HepG2 (cell line): ENCODE measurements around the gene ZCCHC3. TPM values are rescaled to one million over a fixed set of nuclear protein-coding genes. Genes with fewer than 3 reads are reported as not detected.

Experiments
- CENPBD1 ChIP-seq: sonication (generic); formaldehyde crosslinking; IDR thresholded peaks from 2 replicates; pipeline ENCODE4 v1.8.0; 2022; ENCODE audit warnings: missing genetic modification reagents, low read depth, mild to moderate bottlenecking, borderline replicate concordance
- GABPA ChIP-seq, 2 experiments: IDR thresholded peaks; 2 replicates each; pipeline ENCODE4 v1.6.1; 2011 to 2016; ENCODE audit warnings: low read depth in 2 of 2, low read length in 1 of 2, missing biosample characterization in 1 of 2, missing genetic modification characterization in 1 of 2
- ISL2 ChIP-seq: sonication (generic); formaldehyde crosslinking; IDR thresholded peaks from 2 replicates; pipeline ENCODE4 v1.5.0; 2020; ENCODE audit warnings: missing genetic modification reagents
- JARID2 ChIP-seq: sonication (generic); formaldehyde crosslinking; IDR thresholded peaks from 2 replicates; pipeline ENCODE4 v1.8.1; 2023; ENCODE audit warnings: missing genetic modification reagents, inconsistent platforms; ENCODE audit not compliant: insufficient replicate concordance
- KDM5B ChIP-seq: sonication (generic); formaldehyde crosslinking; IDR thresholded peaks from 2 replicates; pipeline ENCODE4 v1.4.0; 2020; ENCODE audit warnings: missing genetic modification reagents, mild to moderate bottlenecking, borderline replicate concordance
- MYPOP ChIP-seq: sonication (generic); formaldehyde crosslinking; IDR thresholded peaks from 2 replicates; pipeline ENCODE4 v1.8.1; 2023; ENCODE audit warnings: mild to moderate bottlenecking, moderate library complexity, missing genetic modification reagents
- NCOA1 ChIP-seq: sonication (generic); formaldehyde crosslinking; IDR thresholded peaks from 2 replicates; pipeline ENCODE4 v1.9.0; 2021; ENCODE audit warnings: missing genetic modification reagents
- NFRKB ChIP-seq: fragments of 450-650 bp; IDR thresholded peaks from 2 replicates; pipeline ENCODE4 v1.6.1; 2017
- NR0B2 ChIP-seq: sonication (generic); formaldehyde crosslinking; IDR thresholded peaks from 2 replicates; pipeline ENCODE4 v1.4.0; 2020; ENCODE audit warnings: mild to moderate bottlenecking, missing genetic modification reagents
- NR2C2 ChIP-seq: sonication (generic); formaldehyde crosslinking; IDR thresholded peaks from 2 replicates; pipeline ENCODE4 v1.4.0; 2020; ENCODE audit warnings: missing genetic modification reagents, mild to moderate bottlenecking, moderate library complexity, borderline replicate concordance
- POGZ ChIP-seq: sonication (generic); formaldehyde crosslinking; IDR thresholded peaks from 2 replicates; pipeline ENCODE4 v1.4.0; 2020; ENCODE audit warnings: mild to moderate bottlenecking, missing genetic modification reagents
- ZBTB10 ChIP-seq: sonication (generic); formaldehyde crosslinking; IDR thresholded peaks from 2 replicates; pipeline ENCODE4 v1.4.0; 2020; ENCODE audit warnings: missing genetic modification reagents, borderline replicate concordance
- ZNF234 ChIP-seq: sonication (generic); formaldehyde crosslinking; conservative IDR thresholded peaks from 2 replicates; pipeline ENCODE4 v1.5.1; 2020; ENCODE audit warnings: mild to moderate bottlenecking, missing genetic modification reagents
- ZNF256 ChIP-seq: sonication (generic); formaldehyde crosslinking; conservative IDR thresholded peaks from 2 replicates; pipeline ENCODE4 v1.4.0; 2020; ENCODE audit warnings: missing genetic modification reagents
- ZNF441 ChIP-seq: sonication (generic); formaldehyde crosslinking; IDR thresholded peaks from 2 replicates; pipeline ENCODE4 v1.7.0; 2021; ENCODE audit warnings: missing genetic modification reagents, borderline replicate concordance
- ZNF512B ChIP-seq: sonication (generic); formaldehyde crosslinking; IDR thresholded peaks from 2 replicates; pipeline ENCODE4 v1.5.1; 2020; ENCODE audit warnings: missing genetic modification reagents, mild to moderate bottlenecking, borderline replicate concordance
- ZNF569 ChIP-seq: sonication (generic); formaldehyde crosslinking; IDR thresholded peaks from 2 replicates; pipeline ENCODE4 v1.5.0; 2020; ENCODE audit warnings: mild to moderate bottlenecking, missing genetic modification reagents, moderate library complexity, borderline replicate concordance
- polyA plus RNA-seq, 8 experiments: library from polyadenylated mRNA; depleted of rRNA in 3 of 8; stranded (reverse) in 7 of 8; unstranded in 1 of 8; fragments of >200 nt; fragmentation: Illumina TruSeq in 4 of 8; extraction: Trizol in 4 of 8; gene quantifications; 2 replicates each; pipeline versions ENCODE4 v1.2.1 to v1.2.3, GENCODE V29; 2011 to 2016; ENCODE audit warnings: low read depth in 4 of 8, missing spikeins in 1 of 8, mixed read lengths in 1 of 8; ENCODE audit not compliant: insufficient read depth in 1 of 8
- total RNA-seq, 5 experiments: library from RNA; depleted of rRNA; stranded (reverse); fragments of >200 nt; fragmentation: Illumina TruSeq; extraction: Trizol; gene quantifications; 2 replicates each; pipeline ENCODE4 v1.2.3, GENCODE V29; 2016; ENCODE audit warnings: low read depth in 1 of 5
- TF ChIP-seq, protein P1 (sequence below): sonication (generic); formaldehyde crosslinking; IDR thresholded peaks from 2 replicates; pipeline ENCODE4 v1.8.1; 2023; ENCODE audit warnings: missing genetic modification reagents, inconsistent platforms, borderline replicate concordance
- TF ChIP-seq, protein P2 (sequence below): sonication (generic); formaldehyde crosslinking; IDR thresholded peaks from 2 replicates; pipeline ENCODE4 v1.5.0; 2020; ENCODE audit warnings: missing genetic modification reagents, mild to moderate bottlenecking, borderline replicate concordance

Gene ZCCHC3
- total and polyA plus RNA-seq, 2 of the 13 experiments (the other 11 are each of a cell fraction or from before 2014, with no cell fraction given): 46.6 to 63.0 TPM

DNA sequence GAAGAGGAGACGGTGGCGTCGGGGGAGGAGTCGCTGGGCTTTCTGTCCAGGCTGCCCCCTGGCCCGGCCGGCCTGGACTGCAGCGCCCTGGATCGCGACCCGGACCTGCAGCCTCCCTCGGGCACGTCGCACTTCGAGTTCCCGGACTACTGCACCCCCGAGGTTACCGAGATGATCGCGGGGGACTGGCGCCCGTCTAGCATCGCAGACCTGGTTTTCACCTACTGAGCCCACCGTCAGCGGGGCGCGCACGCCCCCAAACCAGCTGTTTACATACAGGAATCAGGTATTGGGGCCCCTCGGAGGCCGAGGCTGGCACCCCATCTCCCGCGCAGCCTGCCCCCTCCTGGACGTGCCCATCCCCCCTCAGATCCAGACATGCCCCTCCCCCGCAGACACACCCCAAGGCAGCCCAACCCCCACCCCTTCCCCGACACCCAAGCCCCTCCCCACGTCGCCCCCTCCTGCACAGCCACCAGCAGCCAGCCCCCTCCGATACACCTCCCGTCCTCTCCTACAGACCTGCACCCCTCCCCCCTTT lies 29.3 kb downstream of the ZCCHC3 start (continued):
- TF ChIP-seq, protein P1, sequence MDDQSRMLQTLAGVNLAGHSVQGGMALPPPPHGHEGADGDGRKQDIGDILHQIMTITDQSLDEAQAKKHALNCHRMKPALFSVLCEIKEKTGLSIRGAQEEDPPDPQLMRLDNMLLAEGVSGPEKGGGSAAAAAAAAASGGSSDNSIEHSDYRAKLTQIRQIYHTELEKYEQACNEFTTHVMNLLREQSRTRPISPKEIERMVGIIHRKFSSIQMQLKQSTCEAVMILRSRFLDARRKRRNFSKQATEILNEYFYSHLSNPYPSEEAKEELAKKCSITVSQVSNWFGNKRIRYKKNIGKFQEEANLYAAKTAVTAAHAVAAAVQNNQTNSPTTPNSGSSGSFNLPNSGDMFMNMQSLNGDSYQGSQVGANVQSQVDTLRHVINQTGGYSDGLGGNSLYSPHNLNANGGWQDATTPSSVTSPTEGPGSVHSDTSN (CRISPR knock-in tag): no peak
- no peak for TF ChIP-seq GABPA (IDR thresholded peaks at IDR 0.05; ENCODE audit: low read depth, low read length)
- no peak for TF ChIP-seq GABPA (CRISPR knock-in tag; IDR thresholded peaks at IDR 0.05; ENCODE audit: low read depth)
- TF ChIP-seq NFRKB: no peak
- TF ChIP-seq JARID2 (CRISPR knock-in tag): no peak
- no peak for TF ChIP-seq POGZ (CRISPR knock-in tag)
- no peak for TF ChIP-seq ZNF569 (CRISPR knock-in tag)
- peak; percentile 67 for TF ChIP-seq MYPOP (CRISPR knock-in tag)
- no peak for TF ChIP-seq CENPBD1 (CRISPR knock-in tag)
- peak; percentile 27; the same call in 1 of the 2 replicates for TF ChIP-seq ZBTB10 (CRISPR knock-in tag)
- TF ChIP-seq, protein P2, sequence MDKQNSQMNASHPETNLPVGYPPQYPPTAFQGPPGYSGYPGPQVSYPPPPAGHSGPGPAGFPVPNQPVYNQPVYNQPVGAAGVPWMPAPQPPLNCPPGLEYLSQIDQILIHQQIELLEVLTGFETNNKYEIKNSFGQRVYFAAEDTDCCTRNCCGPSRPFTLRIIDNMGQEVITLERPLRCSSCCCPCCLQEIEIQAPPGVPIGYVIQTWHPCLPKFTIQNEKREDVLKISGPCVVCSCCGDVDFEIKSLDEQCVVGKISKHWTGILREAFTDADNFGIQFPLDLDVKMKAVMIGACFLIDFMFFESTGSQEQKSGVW (CRISPR knock-in tag): no peak
- no peak for TF ChIP-seq ISL2 (CRISPR knock-in tag)
- TF ChIP-seq NCOA1 (CRISPR knock-in tag): no peak
- TF ChIP-seq ZNF441 (CRISPR knock-in tag): no peak
- TF ChIP-seq ZNF234 (CRISPR knock-in tag): no peak; the same call in 1 of the 2 replicates
- TF ChIP-seq ZNF512B (CRISPR knock-in tag): peak; percentile 90; the same call in 1 of the 2 replicates
- no peak for TF ChIP-seq NR2C2 (CRISPR knock-in tag)
- no peak for TF ChIP-seq NR0B2 (CRISPR knock-in tag)
- TF ChIP-seq KDM5B: no peak; the same call in 1 of the 2 replicates
- no peak for TF ChIP-seq ZNF256 (CRISPR knock-in tag)
